C4-2B (cell line): ENCODE results near the gene GART.

ENCODE experiments used
- H3K27ac ChIP-seq: fragments of 450-650 bp; 2 replicates; pipeline ENCODE4 v1.5.1; 2017
- CTCF ChIP-seq: fragments of 450-650 bp; conservative IDR thresholded peaks from 2 replicates; pipeline ENCODE4 v1.5.1; 2017; ENCODE audit warnings: mild to moderate bottlenecking
- ZFX ChIP-seq: fragments of 450-650 bp; IDR thresholded peaks from 2 replicates; pipeline ENCODE4 v1.6.1; 2017

The GART gene

GRCh38 chr21:33541756-33542639 lies at the start of gene GART:
Gene GART (minus strand): TSS chr21:33542117. CDS start chr21:33539315, 2,802 bp downstream.
- peak within 1 kb of the TSS; percentile 97 for H3K27ac ChIP-seq
- no peak; the same call in 1 of the 2 replicates for TF ChIP-seq ZFX
- TF ChIP-seq CTCF, result no peak

- peak within 1 kb of the TSS; percentile 92 for H3K27ac ChIP-seq
- TF ChIP-seq ZFX, result no peak
- TF ChIP-seq CTCF, result no peak; the same call in 1 of the 2 replicates
Measured at GRCh38 chr21:33588485-33589335, 46.8 kb upstream of the GART start, which contains the start of gene DONSON. Gene DONSON (minus strand): TSS chr21:33588684. CDS start chr21:33588641, 43 bp downstream.

- H3K27ac ChIP-seq, result peak overlapping the region; percentile 92
- peak; percentile 12; the same call in 1 of the 2 replicates for TF ChIP-seq CTCF
- TF ChIP-seq ZFX, result peak; percentile 50
Measured at GRCh38 chr21:33587792-33588484, 46.0 kb upstream of the GART start.

GRCh38 chr21:33586927-33587326 lies 45.0 kb upstream of the GART start:
- TF ChIP-seq CTCF (no peak), ZFX (no peak)
- H3K27ac ChIP-seq, result no peak overlapping the region

- no peak overlapping the region for H3K27ac ChIP-seq
- TF ChIP-seq ZFX (no peak), CTCF (no peak)
Measured at GRCh38 chr21:33584455-33584854, 42.5 kb upstream of the GART start.

- TF ChIP-seq CTCF, result no peak
- no peak for TF ChIP-seq ZFX
- H3K27ac ChIP-seq, result no peak overlapping the region
Measured at GRCh38 chr21:33578959-33579542, 37.1 kb upstream of the GART start.
